Smooth muscle cell (in vitro differentiated cells): ENCODE measurements around the gene MLLT3. TPM values are rescaled to one million over a fixed set of nuclear protein-coding genes. Genes with fewer than 3 reads are reported as not detected.

Experiments used
- DNase-seq: peaks from one replicate; lab custom pipeline; 2025; ENCODE audit not compliant: unreplicated experiment; lab: John Stamatoyannopoulos, UW
- H2AFZ ChIP-seq: fragments of 200-600 bp; sonication (generic); 2 replicates; pipeline ENCODE4 v1.6.0; 2016; ENCODE audit warnings: antibody characterized with exemption, low read depth, mild to moderate bottlenecking
- H3F3A ChIP-seq: fragments of 200-600 bp; sonication (generic); 2 replicates; pipeline ENCODE4 v1.6.0; 2017; ENCODE audit warnings: antibody characterized with exemption, low read depth
- H3K27ac ChIP-seq: fragments of 200-600 bp; sonication (generic); 2 replicates; pipeline ENCODE4 v1.5.1; 2016; ENCODE audit warnings: low read depth, mild to moderate bottlenecking
- H3K27me3 ChIP-seq: fragments of 200-600 bp; sonication (generic); 2 replicates; pipeline ENCODE4 v1.6.1; 2016; ENCODE audit warnings: low read depth, mild to moderate bottlenecking
- H3K36me3 ChIP-seq: fragments of 200-600 bp; sonication (generic); 2 replicates; pipeline ENCODE4 v1.5.1; 2016; ENCODE audit warnings: low read depth
- H3K4me1 ChIP-seq: fragments of 200-600 bp; sonication (generic); 2 replicates; pipeline ENCODE4 v1.5.1; 2016; ENCODE audit warnings: low read depth
- H3K4me2 ChIP-seq: fragments of 200-600 bp; sonication (generic); 2 replicates; pipeline ENCODE4 v1.6.0; 2016; ENCODE audit warnings: mild to moderate bottlenecking
- H3K4me3 ChIP-seq: fragments of 200-600 bp; sonication (generic); 2 replicates; pipeline ENCODE4 v1.5.1; 2016; ENCODE audit warnings: mild to moderate bottlenecking
- H3K79me2 ChIP-seq: fragments of 200-600 bp; sonication (generic); 2 replicates; pipeline ENCODE4 v1.6.0; 2016; ENCODE audit warnings: low read depth, mild to moderate bottlenecking
- H3K9ac ChIP-seq: fragments of 200-600 bp; sonication (generic); 2 replicates; pipeline ENCODE4 v1.6.0; 2016; ENCODE audit warnings: low read depth
- H3K9me3 ChIP-seq: fragments of 200-600 bp; sonication (generic); replicated peaks from 2 replicates; pipeline ENCODE4 v1.5.1; 2016; ENCODE audit warnings: low read depth
- H4K20me1 ChIP-seq: fragments of 200-600 bp; sonication (generic); 2 replicates; pipeline ENCODE4 v1.6.0; 2016; ENCODE audit warnings: low read depth
- CTCF ChIP-seq: fragments of 200-600 bp; sonication (generic); IDR thresholded peaks from 2 replicates; pipeline ENCODE4 v1.5.1; 2017; ENCODE audit warnings: borderline replicate concordance, mild to moderate bottlenecking, antibody characterized with exemption; ENCODE audit not compliant: insufficient read depth, poor library complexity, severe bottlenecking
- WGBS: methylation state at CpG from one replicate; pipeline ENCODE4 v1.1.7; 2016; ENCODE audit warnings: low lambda C conversion rate; 5-methylcytosine and 5-hydroxymethylcytosine counted together
- polyA plus RNA-seq: library from polyadenylated mRNA; unstranded; fragments of >200 nt; fragmentation: Nextera tagmentation; extraction: Ambion mirVana; gene quantifications from 2 replicates; pipeline ENCODE4 v1.2.1, GENCODE V29; 2016
- total RNA-seq: library from RNA; depleted of rRNA; stranded (reverse); fragments of >200 nt; gene quantifications from 2 replicates; pipeline ENCODE4 v1.2.3, GENCODE V29; 2014

MLLT3 gene
- total and polyA plus RNA-seq, 2 experiments from 2014 or later, result 21.9 to 29.9 TPM

GRCh38 chr9:20333991-20334390 lies 288.3 kb downstream of the MLLT3 start:
- Histone ChIP-seq H3K27me3 (no peaks in the 10 kb centered on the region), H3K9me3 (no peaks in the 10 kb centered on the region), H3K27ac (peak overlapping the region; percentile 29), H3K9ac (no peak overlapping the region), H4K20me1 (no peaks in the 10 kb centered on the region), H3K4me2 (no peak overlapping the region), H3K36me3 (no peaks in the 10 kb centered on the region), H3K4me1 (no peaks in the 10 kb centered on the region), H2AFZ (no peak overlapping the region), H3K79me2 (no peaks in the 10 kb centered on the region), H3K4me3 (no peak overlapping the region), H3F3A (peaks cover 13% of the 10 kb centered on the region)
- 19% methylated on average over 5 of the region's 5 CpGs for WGBS
- DNase-seq, result no peak
- TF ChIP-seq CTCF, result no peak

DNA sequence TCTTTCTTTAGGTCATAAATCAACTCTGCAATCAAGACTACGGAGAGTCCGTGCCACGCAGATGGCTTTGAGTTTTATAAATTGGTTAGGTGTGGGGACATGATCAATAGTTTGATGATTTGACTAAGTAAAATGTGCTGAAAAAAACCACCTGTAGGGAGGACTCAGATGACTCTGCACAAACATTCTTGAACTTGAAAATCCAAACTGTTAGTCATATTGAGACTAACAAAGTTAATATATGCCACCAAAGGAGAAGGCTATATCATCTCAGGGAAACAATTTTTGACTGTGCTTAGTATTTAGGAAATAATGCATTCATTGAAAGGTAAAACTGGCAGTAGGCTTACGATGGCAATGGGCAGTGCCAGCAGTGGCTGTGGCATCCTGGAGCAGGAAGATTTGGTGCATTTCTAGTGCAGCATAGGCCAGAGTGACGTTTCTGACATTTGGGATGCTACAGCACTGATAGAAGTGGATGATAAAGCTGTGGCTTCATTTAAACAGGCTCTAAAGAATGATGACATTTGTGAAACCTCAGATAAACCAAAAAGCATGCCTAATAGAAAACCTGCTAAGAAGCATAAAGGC lies 291.1 kb downstream of the MLLT3 start:
- Histone ChIP-seq H4K20me1 (no peaks in the 10 kb centered on the region), H3F3A (peaks cover 13% of the 10 kb centered on the region), H3K4me1 (no peaks in the 10 kb centered on the region), H3K36me3 (no peaks in the 10 kb centered on the region), H3K4me2 (no peak overlapping the region), H3K4me3 (no peak overlapping the region), H3K79me2 (no peaks in the 10 kb centered on the region), H3K27ac (no peak overlapping the region), H3K27me3 (no peaks in the 10 kb centered on the region), H2AFZ (no peak overlapping the region), H3K9me3 (no peaks in the 10 kb centered on the region), H3K9ac (no peak overlapping the region)
- TF ChIP-seq CTCF, result no peak
- WGBS, result 78% methylated on average over 5 of the region's 5 CpGs
- no peak for DNase-seq

DNA sequence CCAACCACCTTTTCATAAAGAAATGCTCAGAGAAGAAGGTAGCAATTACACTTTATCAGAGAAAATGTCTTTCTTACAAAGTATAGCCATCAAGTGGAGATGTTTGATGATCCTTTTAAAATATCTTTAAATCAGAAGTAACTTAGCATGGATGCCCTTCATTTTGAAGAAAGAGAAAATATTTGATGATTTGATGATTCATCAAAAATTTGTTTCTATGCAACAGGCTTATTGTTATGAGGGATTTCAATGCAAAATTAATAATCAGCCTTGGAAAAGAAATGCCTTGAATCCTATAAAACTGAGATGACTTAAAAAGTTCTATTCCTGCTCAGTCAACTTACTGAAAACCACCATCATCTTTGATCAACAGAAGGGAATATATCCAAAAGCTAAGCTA lies 291.6 kb downstream of the MLLT3 start:
- DNase-seq, result no peak
- no peaks in the 10 kb centered on the region for H3K79me2 ChIP-seq
- no peak overlapping the region for H3K27ac ChIP-seq
- no peak overlapping the region for H3K4me2 ChIP-seq
- H4K20me1 ChIP-seq, result no peaks in the 10 kb centered on the region
- H3F3A ChIP-seq, result peaks cover 13% of the 10 kb centered on the region
- no peaks in the 10 kb centered on the region for H3K27me3 ChIP-seq
- H3K9ac ChIP-seq, result no peak overlapping the region
- TF ChIP-seq CTCF, result no peak
- H3K4me3 ChIP-seq, result no peak overlapping the region
- no peaks in the 10 kb centered on the region for H3K36me3 ChIP-seq
- H3K4me1 ChIP-seq, result no peaks in the 10 kb centered on the region
- no peaks in the 10 kb centered on the region for H3K9me3 ChIP-seq
- no peak overlapping the region for H2AFZ ChIP-seq

GRCh38 chr9:20326516-20326915 lies 295.8 kb downstream of the MLLT3 start:
- Histone ChIP-seq H3K4me3 (no peak overlapping the region), H3K27me3 (no peaks in the 10 kb centered on the region), H3K79me2 (no peaks in the 10 kb centered on the region), H3K27ac (no peak overlapping the region), H3K4me1 (no peaks in the 10 kb centered on the region), H4K20me1 (no peaks in the 10 kb centered on the region), H3K4me2 (no peak overlapping the region), H3K9me3 (no peaks in the 10 kb centered on the region), H3F3A (no peaks in the 10 kb centered on the region), H3K9ac (no peak overlapping the region), H3K36me3 (no peaks in the 10 kb centered on the region), H2AFZ (no peak overlapping the region)
- DNase-seq, result no peak
- 96% methylated on average over 2 of the region's 2 CpGs for WGBS
- TF ChIP-seq CTCF, result no peak
